HG03354 (cell line): Measurements from ENCODE around the gene MEGF11.

Experiments used
- ATAC-seq: cut with Tn5 transposase; IDR thresholded peaks from one replicate; pipeline ENCODE4 v1.9.1; 2021; ENCODE audit warnings: mild to moderate bottlenecking; ENCODE audit not compliant: unreplicated experiment, poor library complexity, severe bottlenecking

The MEGF11 gene

DNA sequence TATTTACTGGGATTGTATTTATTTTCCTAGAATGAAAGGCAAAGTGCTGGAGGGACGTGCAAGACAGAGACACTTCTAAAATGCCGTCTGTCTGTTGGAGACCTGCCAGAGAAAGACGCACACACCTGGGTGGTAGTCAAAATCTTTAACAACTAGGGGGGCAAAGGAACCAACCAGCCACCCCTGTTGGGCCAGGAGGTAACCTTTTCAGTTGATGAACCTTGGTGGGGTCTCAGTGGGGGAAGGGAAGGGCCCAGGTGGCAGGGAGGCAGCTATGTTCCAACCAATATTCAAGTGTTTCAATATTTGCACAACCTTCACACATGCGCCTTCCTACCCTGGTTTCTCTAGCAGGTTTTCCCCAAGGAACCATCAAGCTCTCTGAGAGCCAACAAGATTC, 99.0 kb downstream of the MEGF11 start:
- no peak for ATAC-seq

DNA sequence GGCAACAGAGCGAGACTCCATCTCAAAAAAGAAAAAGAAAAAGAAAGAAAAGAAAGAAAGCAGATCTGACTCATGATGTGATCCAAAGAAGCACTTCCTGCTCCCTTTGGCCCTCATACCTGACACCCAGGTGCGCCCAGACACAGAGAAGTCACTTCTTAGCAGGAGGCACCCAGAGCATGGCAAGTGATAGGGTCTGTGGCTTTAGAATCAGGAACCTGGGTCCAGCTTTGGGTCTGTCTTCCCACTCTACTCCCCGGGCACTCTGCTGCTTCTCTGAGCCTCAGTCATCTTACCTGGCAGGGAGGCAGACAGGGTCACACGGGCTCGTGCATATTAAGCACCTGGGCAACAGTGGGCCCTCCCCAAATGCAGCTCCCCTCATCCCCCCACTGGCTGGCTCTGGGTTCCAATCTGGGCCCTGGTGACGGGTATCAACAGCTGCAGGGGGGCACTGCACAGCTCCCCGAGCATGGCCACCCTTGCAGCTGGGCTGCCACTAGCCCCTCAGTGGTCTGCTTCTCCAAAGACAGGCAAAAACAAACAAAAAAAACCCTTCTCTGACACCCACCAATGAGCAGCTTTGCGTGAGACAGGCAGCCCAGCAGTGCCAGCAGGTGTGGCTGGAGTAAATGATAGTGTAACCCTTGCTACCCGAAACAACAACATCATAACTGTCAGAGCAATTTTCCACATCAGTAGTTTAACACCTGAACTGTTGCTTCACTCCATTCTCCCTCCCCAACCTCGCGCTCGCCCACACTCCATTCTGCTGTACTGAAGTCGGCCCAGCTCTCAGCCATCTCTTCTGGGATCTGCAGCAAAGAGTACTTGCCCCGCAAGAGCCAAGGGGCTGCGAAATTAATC, 99.8 kb downstream of the MEGF11 start:
- ATAC-seq, result peak; percentile 92

DNA sequence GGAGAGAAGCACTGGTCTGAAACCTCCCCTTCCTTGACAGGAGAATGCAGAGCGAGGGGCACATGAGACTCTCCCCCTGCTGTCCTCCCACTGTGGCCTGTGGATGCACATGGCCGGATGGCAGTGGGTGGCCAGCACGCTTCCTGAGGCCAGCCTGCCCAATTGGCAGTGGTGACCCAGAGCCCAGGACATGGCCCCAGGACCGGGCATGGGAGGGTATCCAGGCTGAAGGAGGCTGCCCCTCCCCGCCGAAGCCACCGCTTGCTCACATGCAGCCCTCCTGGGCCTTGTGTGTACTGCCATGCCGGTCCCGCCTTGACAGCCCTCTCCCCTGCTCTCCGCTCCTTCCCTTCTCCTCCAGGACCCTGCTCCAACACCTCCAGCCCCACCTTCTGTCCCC, 100.9 kb downstream of the MEGF11 start:
- ATAC-seq, result no peak

- no peak for ATAC-seq
These were observed 101.7 kb downstream of the MEGF11 start for GRCh38 chr15:66151809-66152208.

DNA sequence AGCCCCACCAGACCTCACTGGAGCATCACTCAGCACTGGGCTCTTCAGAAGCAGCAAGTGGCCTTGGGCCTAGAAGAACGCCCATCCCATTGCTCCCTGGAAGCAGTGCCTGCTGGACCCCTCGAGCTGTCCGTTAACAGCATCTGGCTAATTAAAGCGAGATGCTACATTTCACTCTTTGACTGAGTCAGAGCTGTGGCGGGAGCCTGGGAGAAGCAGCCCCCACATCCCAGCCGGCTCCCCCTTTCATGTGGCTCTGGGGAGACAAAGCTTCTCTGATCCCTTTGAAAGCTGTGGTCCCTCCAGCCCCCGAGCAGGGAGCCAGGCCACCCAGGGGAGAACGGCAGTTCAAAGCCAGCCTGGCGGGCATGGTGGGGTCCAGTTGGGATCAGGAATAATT, 103.7 kb downstream of the MEGF11 start:
- ATAC-seq, result no peak

GRCh38 chr15:66148187-66148586, 105.4 kb downstream of the MEGF11 start:
- ATAC-seq, result no peak

- no peak for ATAC-seq
These were observed 106.1 kb downstream of the MEGF11 start for GRCh38 chr15:66147440-66147839.

DNA sequence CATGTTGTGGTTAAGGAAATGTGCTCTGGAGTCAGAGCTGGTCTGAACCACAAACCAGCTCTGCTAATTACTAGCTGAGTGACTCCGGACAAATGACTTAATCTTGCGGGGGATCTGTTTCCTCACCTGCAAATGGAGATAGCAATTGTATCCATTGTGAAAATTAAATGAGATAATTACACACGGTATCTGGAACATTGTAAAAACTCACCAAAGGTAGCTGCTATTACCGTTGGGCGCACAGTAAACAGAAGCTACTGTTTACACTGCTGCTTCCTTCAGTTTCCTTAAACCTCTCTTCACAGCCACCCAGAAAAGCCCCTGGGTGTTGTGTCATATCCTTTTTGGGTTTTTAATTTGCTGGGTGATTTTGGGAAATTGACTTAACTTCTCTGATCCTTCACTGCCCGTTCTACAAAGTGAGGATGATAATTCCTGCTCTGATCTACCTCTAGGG, 107.8 kb downstream of the MEGF11 start:
- ATAC-seq, result no peak

DNA sequence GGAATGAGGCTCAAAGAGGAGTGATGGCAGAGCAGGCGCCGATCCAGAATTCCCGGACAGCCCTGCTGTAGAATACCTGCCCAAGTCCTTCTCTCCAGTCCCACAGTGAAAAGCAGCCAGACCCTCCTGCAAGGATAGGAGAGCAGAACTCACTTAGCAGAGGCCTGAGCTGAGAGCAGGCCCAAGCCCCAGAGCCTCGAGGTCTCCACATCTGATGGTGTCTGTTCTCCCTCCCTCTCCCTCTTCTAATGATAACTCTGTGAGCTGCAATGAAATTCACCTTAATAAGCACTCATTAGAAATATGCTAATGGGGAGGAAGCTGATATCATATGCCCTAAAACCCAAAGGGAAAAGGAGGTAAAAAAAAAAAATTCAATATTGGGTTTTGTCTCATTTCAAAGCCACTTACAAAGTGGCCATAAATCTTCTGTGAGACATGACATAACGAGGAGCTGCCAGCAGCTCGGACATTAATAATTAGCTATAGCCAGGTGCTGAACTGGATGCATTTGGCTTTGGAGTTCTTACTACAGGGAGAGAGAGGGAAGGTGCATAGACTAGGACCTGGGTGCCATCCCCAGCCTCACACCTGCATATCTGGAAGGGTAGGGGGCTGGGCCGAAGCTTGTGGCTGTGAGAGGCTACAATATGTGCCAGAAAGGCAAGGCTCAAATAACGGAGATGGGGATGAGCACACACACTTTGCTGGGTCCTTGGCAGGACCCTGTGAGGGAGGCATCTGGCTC, 108.4 kb downstream of the MEGF11 start:
- no peak for ATAC-seq

DNA sequence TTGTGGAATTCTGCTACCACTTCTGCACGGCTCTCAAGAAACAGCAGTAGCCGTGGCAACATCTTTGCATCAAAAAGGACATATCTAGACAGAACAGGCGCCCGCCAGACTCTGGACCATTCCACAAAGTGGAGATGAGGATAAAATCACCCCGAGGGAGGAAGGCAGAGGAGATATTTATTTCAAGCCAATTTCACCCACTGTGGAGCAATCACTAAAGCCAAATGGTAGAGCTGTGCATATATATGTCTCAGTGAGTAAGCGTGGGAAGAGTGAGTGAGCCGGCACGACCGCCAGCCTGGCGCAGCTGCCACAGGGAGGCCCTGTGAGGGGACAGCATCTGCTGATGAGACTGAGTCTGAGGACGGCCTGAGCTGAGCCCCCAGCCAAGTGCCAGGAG, 111.3 kb downstream of the MEGF11 start:
- ATAC-seq, result no peak

DNA sequence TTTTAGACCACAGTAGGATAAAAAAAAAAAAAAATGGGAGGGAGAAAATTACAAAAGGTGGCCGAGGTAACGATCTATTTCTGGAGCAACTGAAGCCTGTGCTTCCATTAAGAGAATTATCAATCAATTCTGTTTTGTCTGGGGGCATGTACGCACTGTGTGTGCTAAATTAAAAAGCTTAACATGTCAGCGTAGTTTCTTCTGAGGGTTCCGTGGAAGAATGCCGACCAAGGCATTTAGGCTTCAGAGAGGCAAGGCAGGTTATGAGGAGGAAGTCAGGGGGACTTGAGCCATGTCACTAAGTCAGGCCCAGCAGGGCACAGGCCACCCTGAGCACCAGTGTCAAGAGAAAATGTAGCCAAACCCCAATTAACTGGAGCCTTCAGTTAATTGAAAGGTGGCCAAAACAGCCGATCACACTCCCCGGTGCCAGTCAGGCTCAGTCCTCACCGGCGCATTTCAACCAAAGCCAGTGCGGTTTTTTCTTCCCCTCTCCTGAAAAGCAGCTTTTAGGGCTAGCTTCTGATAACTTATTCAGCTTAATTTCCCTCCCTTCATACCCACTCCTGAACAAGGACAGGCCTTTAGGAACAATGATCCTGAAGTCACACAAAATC, 113.9 kb downstream of the MEGF11 start:
- ATAC-seq, result no peak

GRCh38 chr15:66138892-66139590, 114.5 kb downstream of the MEGF11 start:
- ATAC-seq, result no peak

DNA sequence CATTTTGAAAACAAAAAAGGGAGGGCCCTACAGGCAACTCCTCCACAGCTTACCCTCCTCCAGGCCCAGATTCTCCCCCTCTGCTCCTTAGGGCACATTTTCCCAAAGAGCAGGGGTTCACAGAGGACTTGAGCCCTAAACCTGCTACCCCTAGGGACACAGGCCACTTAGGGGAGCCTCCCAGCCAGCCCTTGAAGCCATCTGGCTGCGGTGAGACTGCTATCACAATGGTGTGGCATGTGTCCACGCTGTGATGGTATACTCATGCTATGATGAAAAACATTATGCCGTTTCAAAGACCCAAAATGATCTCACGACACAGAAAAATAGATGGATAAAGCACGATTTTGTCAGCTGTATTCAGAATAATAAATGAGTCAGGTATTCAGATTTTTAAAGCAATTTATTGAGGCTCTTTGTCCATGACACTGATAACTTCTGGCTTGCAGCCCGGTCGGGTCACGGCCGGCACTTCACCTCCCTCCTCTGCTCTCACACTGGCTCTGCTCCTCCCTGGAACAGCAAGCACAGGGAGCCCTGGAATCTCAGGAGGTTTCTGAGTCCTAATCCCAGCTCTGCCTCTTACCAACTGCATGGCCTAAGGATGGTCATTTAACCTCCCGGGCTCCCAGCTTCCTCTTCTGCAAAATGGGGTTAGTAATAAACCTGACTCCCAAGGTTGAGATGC, 115.3 kb downstream of the MEGF11 start:
- no peak for ATAC-seq

DNA sequence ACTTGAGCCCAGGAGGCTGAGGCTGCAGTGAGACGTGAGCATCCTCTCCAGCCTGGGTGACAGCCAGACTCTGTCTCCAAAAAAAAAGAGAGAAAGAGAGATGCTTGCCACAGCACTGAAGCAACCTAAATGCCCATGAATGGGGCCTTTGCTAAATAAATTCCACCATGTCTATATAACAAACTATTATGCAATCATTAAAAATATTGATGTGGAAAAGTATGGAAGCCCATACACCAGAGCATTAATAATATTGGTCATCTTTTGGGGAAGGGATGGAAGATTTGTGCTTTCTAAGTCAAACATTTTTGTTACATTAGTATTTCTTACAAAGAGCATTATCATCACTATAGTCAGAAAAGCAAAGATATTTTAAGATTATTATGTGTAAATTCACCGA, 116.6 kb downstream of the MEGF11 start:
- ATAC-seq, result no peak

GRCh38 chr15:66135664-66136063, 117.9 kb downstream of the MEGF11 start:
- no peak for ATAC-seq

DNA sequence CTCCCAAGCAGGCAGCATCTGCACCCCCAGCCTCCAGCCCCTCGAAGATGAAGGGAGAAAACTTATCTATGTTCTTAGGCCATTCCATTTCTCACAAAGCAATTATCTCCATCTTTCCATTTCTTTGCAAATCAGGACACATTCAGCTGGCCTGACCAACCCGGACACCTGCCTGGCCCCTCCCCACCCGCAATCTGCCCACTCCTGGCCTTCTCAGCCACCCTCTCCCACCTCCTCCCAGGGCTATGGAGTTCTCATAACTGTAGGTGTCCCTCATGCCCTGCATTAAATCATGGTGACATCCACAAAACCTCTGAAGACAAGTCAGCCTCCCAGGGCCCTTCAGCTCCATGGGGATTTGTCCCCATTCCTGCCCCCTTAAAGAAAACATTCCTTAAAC, 119.3 kb downstream of the MEGF11 start:
- no peak for ATAC-seq

DNA sequence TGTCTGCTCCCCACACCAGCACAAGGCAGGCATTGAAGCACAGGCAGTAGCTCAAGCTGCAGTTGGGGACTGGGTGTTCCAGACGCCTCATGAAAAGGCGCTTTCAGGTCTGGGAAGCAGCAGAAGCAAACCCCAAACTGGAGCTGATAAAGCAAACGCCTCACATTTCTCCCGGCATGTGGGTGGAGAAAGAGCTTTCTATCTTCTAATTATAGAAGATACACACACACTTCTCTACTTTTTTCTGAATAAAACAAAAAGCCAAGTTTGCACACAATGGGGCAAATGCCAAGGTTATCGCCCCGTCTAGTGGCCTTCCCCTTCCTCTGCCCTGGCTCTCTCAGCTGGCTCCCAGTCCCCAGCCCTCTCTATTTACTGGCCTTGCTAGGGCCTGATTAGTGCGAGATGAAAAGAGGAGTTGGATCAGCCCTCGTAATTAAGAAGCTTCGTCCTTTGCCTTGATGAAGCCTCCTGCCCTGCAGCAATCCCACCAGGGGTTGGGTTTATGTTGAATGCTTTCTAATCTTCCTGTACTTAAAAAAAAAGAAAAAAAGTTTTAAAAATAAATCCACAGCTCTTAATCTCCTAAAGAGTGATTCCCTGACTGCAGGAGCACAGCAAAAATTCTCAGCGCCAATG, 120.2 kb downstream of the MEGF11 start:
- ATAC-seq, result no peak

GRCh38 chr15:66132251-66132816, 121.2 kb downstream of the MEGF11 start:
- no peak for ATAC-seq

DNA sequence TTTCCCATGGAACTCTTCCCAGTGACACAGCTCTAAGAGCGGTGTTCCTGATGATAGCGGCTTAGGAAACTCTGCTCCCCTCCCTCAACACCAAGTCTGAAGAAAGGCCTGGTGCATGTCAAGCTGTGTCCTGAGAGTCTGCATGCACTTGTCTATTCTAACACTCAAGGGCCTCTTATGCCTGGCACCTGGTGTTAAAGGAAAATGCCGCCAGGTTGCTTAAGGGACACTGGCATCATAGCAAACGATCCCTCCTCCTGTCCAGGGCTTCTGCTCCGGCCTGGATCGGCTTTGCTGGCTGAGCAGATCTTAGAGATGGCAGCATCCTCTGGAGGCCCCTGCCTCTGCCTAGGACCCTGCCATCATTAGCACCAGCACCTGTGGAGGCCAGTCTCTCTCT, 121.7 kb downstream of the MEGF11 start:
- ATAC-seq, result no peak
